D721Med (cell line): ENCODE data around the gene SOS1.
"Not testable (repeated sequence)": the region's sequence is repeated elsewhere in the genome, so short reads cannot be mapped to it uniquely, and the experiment has no call there.

Experiments
- DNase-seq: peaks from one replicate; pipeline ENCODE4 v3.0.0; 2011; ENCODE audit warnings: low spot score; ENCODE audit not compliant: insufficient read length
- FAIRE-seq: peaks from 2 replicates; lab custom pipeline; 2011; peaks lifted over from hg19 to GRCh38; lab: Jason Lieb, UNC
- TF ChIP-seq, protein P1 (sequence below): IDR thresholded peaks from 2 replicates; pipeline ENCODE4 v1.5.1; 2012; ENCODE audit warnings: mild to moderate bottlenecking, control low read depth; ENCODE audit not compliant: insufficient read depth; ENCODE audit errors: missing control alignments

Gene SOS1

DNA sequence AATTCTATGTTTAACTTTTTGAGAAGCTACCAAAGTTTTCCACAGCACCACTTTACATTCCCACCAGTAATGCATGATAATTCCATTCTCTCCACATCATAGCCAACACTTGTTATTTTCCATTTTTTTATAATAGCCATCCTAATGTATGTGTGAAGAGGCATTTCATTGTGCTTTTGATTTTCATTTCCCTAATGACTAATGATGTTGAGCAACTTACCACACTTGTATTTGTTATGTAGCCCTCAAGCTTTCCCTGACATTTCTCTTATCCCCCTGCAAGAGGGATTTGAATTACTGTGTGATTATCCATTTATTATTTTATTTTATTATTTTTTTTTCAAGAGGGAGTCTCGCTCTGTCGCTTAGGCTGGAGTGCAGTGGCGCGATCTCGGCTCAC lies 23.6 kb upstream of the SOS1 start:
- TF ChIP-seq, protein P1, sequence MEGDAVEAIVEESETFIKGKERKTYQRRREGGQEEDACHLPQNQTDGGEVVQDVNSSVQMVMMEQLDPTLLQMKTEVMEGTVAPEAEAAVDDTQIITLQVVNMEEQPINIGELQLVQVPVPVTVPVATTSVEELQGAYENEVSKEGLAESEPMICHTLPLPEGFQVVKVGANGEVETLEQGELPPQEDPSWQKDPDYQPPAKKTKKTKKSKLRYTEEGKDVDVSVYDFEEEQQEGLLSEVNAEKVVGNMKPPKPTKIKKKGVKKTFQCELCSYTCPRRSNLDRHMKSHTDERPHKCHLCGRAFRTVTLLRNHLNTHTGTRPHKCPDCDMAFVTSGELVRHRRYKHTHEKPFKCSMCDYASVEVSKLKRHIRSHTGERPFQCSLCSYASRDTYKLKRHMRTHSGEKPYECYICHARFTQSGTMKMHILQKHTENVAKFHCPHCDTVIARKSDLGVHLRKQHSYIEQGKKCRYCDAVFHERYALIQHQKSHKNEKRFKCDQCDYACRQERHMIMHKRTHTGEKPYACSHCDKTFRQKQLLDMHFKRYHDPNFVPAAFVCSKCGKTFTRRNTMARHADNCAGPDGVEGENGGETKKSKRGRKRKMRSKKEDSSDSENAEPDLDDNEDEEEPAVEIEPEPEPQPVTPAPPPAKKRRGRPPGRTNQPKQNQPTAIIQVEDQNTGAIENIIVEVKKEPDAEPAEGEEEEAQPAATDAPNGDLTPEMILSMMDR: no peak
- no peak for DNase-seq
- no peak for FAIRE-seq

DNA sequence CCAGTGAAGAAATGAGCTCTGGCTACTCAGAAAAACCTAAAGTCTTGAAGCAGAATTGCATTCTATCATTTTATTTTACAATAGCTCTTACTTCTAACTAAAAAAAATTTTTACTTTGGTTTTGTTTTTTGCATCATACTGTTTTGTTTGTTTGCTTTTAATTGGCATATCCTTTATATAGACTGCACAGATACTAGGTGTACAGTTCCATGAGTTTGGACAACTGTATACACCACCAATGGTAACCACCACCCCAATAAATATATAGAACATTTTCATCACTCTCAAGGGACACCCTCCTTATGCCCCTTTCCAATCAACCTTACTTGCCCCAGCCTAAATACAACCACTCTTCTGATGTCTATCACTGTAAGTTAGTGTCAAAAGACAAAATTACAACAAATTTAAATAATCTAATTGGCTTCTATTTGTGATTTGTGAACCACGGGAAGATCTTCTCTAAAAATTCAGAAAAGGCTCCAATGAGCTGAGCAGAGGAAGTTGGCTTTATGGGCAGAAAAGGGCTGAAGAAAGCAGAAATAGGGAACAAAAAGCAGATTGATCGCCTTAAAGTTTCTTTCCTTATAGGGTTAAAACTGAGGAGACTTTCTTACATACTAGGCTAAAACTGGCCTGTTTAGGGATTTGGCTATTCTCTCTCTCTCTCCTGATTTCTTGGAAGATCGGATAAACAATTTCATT lies 22.2 kb upstream of the SOS1 start:
- no peak for FAIRE-seq
- TF ChIP-seq, protein P1: no peak

DNA sequence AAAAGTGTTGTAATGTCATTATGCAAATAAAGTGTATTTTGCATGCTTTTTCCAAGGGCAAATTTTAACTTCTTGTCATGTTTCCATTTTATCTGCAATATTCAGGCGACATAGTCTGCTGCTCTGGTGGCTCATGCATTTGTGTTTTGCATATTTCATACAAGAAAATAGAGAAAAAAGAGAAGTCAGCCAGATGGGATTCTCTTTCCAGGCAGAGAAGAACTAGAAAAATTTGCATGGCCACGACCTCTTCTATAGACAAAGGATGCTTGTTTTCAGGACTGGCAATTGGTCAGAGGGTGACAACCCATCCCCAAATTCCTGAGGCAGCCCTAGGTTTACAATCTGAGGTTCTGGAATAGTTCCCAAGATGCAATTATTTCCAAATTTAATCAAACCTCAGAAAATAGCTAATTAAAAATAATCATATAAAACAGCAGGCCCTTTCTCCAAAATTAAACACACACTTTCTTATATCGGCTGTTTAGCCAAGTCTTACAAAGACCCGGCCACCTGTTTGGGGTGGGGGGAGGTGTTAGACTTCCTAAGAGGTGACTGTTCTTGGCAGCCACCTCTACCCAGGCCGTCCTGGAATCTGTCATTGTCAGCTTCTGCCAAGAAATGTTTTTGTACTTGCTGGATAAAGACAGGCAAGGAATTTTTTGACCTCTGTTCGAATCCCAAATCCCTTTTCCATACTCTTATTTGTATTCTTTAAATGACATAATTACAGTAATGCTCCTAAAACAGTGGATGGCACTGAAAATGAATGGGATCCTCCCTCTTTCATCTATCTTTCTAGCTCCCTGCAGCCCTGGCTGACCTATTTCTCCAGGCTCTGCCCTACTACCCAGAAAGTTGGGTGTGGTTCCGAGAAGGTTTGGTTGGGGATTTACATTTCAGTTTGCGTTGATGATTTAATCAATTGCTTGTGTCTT lies 20.8 kb upstream of the SOS1 start:
- DNase-seq: no peak

More for the DNA sequence above, 22.2 kb upstream of the SOS1 start:
- no peak for DNase-seq

DNA sequence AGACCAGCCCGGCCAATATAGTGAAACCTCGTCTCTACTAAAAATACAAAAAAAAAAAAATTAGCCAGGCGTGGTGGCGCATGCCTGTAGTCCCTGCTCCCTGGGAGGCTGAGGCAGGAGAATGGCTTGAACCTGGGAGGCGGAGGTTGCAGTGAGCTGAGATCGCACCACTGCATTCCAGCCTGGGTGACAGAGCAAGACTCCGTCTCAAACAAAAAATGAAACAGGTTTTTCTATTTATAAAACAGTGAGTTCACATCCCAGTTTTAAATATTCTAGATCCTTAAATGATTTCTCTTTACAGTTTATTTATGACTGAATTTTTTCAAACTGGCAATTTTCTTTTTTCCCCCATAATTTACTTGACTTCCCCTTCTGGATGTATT lies 20.1 kb upstream of the SOS1 start:
- DNase-seq, FAIRE-seq: not testable (repeated sequence)

More for the DNA sequence above, 20.8 kb upstream of the SOS1 start:
- TF ChIP-seq, protein P1: no peak
- no peak for FAIRE-seq

DNA sequence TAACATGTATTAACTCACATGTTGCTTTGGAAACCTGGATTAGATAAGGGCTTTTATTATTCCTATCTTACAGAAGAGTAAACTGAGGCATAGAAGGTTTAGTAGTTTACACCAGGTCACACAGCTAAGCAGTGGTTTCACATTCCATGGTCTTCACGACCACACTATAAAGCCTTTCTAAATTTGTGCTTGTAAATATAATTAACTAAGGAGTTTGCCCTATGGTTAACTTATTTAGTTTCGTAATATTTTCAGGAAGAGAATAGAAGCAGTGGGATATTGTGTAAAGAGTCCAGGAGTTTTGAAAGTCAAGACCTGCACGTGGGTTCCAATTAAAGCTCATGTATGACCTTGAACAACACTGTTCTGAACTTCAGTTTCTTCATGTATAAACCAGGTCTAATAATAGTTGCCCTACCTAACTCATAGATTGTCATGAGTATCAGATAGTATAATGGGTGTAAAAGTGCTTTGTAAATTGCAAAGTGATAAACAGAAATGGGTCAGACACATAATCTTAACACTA lies 19.5 kb upstream of the SOS1 start:
- TF ChIP-seq, protein P1: no peak
- FAIRE-seq (no peak), DNase-seq (no peak)

DNA sequence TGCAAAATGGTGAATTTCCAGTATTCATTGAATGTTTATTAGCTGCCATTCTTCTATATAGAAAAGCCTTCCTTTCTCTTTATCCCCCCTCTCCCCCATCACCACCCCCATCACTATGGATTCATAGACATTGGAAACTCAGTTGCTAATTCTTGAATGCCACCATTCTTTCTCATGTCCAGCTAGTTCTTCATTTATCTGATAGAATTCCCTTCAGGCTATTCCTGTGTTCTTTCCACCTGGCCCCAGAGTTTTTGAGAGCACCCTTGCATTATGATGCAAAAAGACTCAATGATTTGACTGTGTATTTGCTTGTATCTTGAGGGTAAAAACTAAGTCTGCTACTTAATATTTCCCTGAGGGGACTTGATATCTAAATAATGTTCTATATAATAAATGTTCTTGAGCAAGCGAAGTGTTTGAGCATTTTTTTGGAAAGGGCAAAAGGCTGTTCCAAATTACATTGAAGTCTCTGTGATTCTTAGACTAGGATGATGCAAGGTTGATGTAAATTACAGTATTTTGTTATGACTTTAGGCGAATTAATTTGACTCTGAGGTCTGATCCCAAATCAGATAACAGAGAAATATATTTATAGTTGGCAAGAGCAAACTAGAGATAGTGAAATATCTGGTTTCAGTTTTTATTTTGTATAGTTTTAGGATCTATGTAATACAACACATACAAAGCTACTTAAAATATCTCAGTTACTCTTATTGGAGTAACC lies 18.8 kb upstream of the SOS1 start:
- TF ChIP-seq, protein P1: no peak
- DNase-seq (no peak), FAIRE-seq (peak; percentile 51)

DNA sequence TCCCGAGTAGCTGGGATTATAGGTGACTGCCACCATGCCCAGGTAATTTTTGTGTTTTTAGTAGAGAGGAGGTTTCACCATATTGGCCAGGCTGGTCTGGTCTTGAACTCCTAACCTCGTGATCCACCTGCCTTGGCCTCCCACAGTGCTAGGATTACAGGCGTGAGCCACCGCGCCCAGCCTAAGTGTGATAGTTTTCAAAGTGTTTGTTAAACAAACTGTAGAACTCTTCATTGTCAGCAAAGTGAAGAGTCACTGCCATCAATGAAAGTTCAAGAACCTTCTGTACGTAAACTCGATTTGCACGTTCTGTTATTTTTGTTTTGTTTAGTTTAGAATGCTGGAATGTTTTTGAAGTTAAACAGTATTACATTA lies 18.0 kb upstream of the SOS1 start:
- DNase-seq: no peak
- FAIRE-seq: no peak

DNA sequence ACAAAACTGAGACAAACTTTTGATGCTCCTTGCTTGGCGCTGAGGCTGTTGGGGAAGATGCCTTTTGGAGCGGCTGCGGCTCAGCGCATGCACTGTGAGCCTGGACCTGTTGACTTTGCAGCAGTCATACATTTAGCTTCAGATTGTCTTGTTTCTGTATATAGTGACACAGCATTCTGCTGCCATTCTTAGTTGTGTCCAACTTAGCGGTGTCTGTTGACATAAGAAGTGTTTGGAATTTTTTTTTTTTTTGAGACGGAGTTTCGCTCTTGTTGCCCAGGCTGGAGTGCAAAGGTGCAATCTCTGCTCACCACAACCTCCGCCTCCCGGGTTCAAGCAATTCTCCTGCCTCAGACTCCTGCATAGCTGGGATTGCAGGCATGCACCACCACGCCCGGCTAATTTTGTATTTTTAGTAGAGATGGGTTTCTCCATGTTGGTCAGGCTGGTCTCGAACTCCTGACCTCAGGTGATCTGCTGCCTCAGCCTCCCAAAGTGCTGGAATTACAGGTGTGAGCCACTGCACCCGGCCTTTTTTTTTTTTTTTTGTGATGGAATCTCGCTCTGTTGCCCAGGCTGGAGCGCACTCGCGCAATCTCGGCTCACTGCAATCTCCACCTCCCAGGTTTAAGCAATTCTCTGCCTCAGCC lies 17.5 kb upstream of the SOS1 start:
- not testable (repeated sequence) for DNase-seq, FAIRE-seq

More for the DNA sequence above, 18.0 kb upstream of the SOS1 start:
- TF ChIP-seq, protein P1: no peak
